Tibial nerve (tissue), 4 donors: Measurements from ENCODE around the gene MYRIP. TPM values are rescaled to one million over a fixed set of nuclear protein-coding genes. Genes with fewer than 3 reads are reported as not detected.

Experiments used
- DNase-seq, 2 donors: peaks; one replicate each; pipeline ENCODE4 v3.0.0-alpha.2; 2019; ENCODE audit warnings: low spot score in 2 of 2
- H3K27ac ChIP-seq, 4 donors: fragments of 200-600 bp; sonication (generic) in 3 of 4; one replicate each; pipeline ENCODE4 v1.5.1; 2017 to 2019; ENCODE audit warnings: mild to moderate bottlenecking in 1 of 4
- H3K27me3 ChIP-seq, 2 donors: fragments of 200-600 bp; sonication (generic) in 1 of 2; one replicate each; pipeline versions ENCODE4 v1.5.1 to v1.6.0; 2017 to 2019
- H3K36me3 ChIP-seq, 3 donors: fragments of 200-600 bp; sonication (generic); one replicate each; pipeline ENCODE4 v1.5.1; 2018 to 2019
- H3K4me1 ChIP-seq, 4 donors: fragments of 200-600 bp; sonication (generic) in 3 of 4; one replicate each; pipeline ENCODE4 v1.5.1; 2017 to 2019
- H3K4me3 ChIP-seq, 4 donors: fragments of 200-600 bp; sonication (generic) in 3 of 4; one replicate each; pipeline ENCODE4 v1.5.1; 2017 to 2019; ENCODE audit warnings: mild to moderate bottlenecking in 1 of 4, moderate library complexity in 1 of 4
- H3K9me3 ChIP-seq, 4 donors: fragments of 200-600 bp; sonication (generic) in 3 of 4; one replicate each; pipeline ENCODE4 v1.5.1; 2017 to 2019
- CTCF ChIP-seq, 5 experiments: fragments of 200-600 bp in 3 of 5; fragments of 450-650 bp in 2 of 5; sonication (generic) in 3 of 5; IDR thresholded peaks; one replicate each; pipeline ENCODE4 v1.5.1; 2016 to 2019; ENCODE audit warnings: antibody characterized with exemption in 5 of 5, mild to moderate bottlenecking in 3 of 5, moderate library complexity in 2 of 5
- EP300 ChIP-seq, 2 donors: sonication (generic); formaldehyde crosslinking; IDR thresholded peaks; one replicate each; pipeline ENCODE4 v1.6.1; 2017; ENCODE audit warnings: antibody characterized with exemption in 2 of 2, mild to moderate bottlenecking in 1 of 2
- POLR2A ChIP-seq, 2 donors: fragments of 450-650 bp; IDR thresholded peaks; one replicate each; pipeline ENCODE4 v1.6.1; 2017; ENCODE audit warnings: antibody characterized with exemption in 2 of 2, mild to moderate bottlenecking in 2 of 2, moderate library complexity in 2 of 2
- WGBS, 2 donors: methylation state at CpG; one replicate each; pipeline ENCODE4 v1.1.5; 2018; 5-methylcytosine and 5-hydroxymethylcytosine counted together
- total RNA-seq, 4 donors: library from RNA; depleted of rRNA; stranded (reverse); fragments of >200 nt; gene quantifications; one replicate each; pipeline ENCODE4 v1.1.0, GENCODE V29; 2016

The MYRIP gene
- total RNA-seq, 4 donors from 2014 or later = 2.9 to 12.0 (median 9.9) TPM

DNA sequence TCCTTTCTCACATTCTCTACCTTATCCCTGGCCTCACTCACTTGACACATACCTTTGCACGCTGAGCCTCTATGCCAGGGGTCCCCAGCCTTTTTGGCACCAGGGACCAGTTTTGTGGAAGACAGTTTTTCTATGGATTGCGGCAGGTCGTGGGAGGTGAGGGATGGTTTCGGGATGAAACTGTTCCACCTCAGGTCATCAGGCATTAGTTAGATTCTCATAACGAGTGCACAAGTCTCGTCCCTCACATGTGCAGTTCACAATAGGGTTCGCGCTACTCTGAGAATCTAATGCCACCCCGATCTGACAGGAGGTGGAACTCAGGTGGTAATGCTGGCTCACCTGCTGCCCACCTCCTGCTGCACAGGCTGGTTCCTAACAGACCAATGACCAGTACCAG, 387.6 kb downstream of the MYRIP start:
- H3K9me3 ChIP-seq = no peaks in the 10 kb centered on the region
- no peak for DNase-seq
- H3K27ac ChIP-seq = no peak overlapping the region
- 89 to 91% methylated on average over 9 of the region's 9 CpGs for WGBS, 2 donors
- no peaks in the 10 kb centered on the region for H3K27me3 ChIP-seq
- no peaks in the 10 kb centered on the region for H3K4me1 ChIP-seq
- H3K4me3 ChIP-seq = no peak overlapping the region
- H3K36me3 ChIP-seq = no peaks in the 10 kb centered on the region
- no peak for TF ChIP-seq EP300 (IDR thresholded peaks at IDR 0.05)
- TF ChIP-seq CTCF (IDR thresholded peaks at IDR 0.05) = no peak
- TF ChIP-seq POLR2A (IDR thresholded peaks at IDR 0.05) = no peak

- Histone ChIP-seq H3K36me3 (no peaks in the 10 kb centered on the region), H3K4me3 (no peak overlapping the region), H3K9me3 (no peaks in the 10 kb centered on the region), H3K4me1 (no peaks in the 10 kb centered on the region), H3K27ac (no peak overlapping the region), H3K27me3 (no peaks in the 10 kb centered on the region)
- WGBS, 2 donors = 83 to 92% methylated on average over 6 of the region's 6 CpGs
- no peak for DNase-seq
- TF ChIP-seq POLR2A (IDR thresholded peaks at IDR 0.05) (no peak), CTCF (IDR thresholded peaks at IDR 0.05) (no peak), EP300 (IDR thresholded peaks at IDR 0.05) (no peak)
These were observed 391.4 kb downstream of the MYRIP start for GRCh38 chr3:40200692-40201316.

- Histone ChIP-seq H3K4me3 (no peak overlapping the region), H3K27ac (no peak overlapping the region), H3K27me3 (no peaks in the 10 kb centered on the region), H3K9me3 (no peaks in the 10 kb centered on the region), H3K4me1 (no peaks in the 10 kb centered on the region), H3K36me3 (no peaks in the 10 kb centered on the region)
- WGBS, 2 donors = 51 to 60% methylated on average over 3 of the region's 3 CpGs
- TF ChIP-seq EP300 (IDR thresholded peaks at IDR 0.05) (no peak), CTCF (IDR thresholded peaks at IDR 0.05) (no peak), POLR2A (IDR thresholded peaks at IDR 0.05) (no peak)
- DNase-seq = no peak
These were observed 392.4 kb downstream of the MYRIP start for GRCh38 chr3:40201770-40202169.

DNA sequence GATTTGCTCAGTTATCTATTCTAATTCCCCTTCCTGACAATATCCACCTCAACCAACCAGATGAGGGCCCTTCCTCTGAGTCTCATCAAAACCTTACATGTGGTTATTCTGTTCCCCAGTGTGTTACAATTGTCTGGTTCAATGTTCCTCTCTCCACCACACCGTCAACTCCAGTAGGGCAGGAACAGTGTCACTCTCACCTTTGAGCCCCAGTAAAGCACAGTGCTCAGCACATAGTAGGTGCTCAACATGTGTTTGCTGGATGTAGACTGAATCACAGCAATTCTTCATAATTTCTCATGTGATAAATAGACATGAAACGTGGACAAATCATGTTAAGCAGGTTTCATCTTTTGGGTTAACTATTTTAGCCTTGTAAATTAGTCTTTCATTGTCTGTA, 397.1 kb downstream of the MYRIP start:
- H3K27ac ChIP-seq = no peak overlapping the region
- H3K36me3 ChIP-seq = no peaks in the 10 kb centered on the region
- no peak for DNase-seq
- H3K4me1 ChIP-seq = no peaks in the 10 kb centered on the region
- H3K4me3 ChIP-seq = no peak overlapping the region
- no peaks in the 10 kb centered on the region for H3K9me3 ChIP-seq
- 83 to 95% methylated on average over 2 of the region's 2 CpGs for WGBS, 2 donors
- no peaks in the 10 kb centered on the region for H3K27me3 ChIP-seq
- TF ChIP-seq EP300 (IDR thresholded peaks at IDR 0.05) (no peak), CTCF (IDR thresholded peaks at IDR 0.05) (no peak), POLR2A (IDR thresholded peaks at IDR 0.05) (no peak)

DNA sequence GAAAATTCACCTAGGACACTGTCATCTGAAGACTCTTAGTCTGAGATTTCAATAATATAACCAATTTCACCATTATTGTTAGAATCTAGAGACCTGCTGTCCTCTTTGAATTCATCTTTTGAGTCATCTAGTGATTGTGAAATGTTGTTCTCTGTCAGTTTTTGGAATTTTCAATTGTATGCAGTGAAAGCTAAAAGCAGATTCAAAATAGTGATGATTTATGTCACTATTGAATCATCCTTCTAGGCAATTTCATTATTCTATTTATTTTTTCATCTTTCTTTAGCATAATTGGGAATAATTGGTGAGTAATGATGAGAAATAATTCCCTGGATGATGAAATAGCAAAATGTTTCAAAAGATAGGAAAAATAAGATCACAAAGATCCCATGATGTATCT, 398.4 kb downstream of the MYRIP start:
- Histone ChIP-seq H3K9me3 (no peaks in the 10 kb centered on the region), H3K4me3 (no peak overlapping the region), H3K27ac (no peak overlapping the region), H3K27me3 (no peaks in the 10 kb centered on the region), H3K36me3 (no peaks in the 10 kb centered on the region), H3K4me1 (no peaks in the 10 kb centered on the region)
- TF ChIP-seq CTCF (IDR thresholded peaks at IDR 0.05) = no peak
- TF ChIP-seq POLR2A (IDR thresholded peaks at IDR 0.05) = no peak
- TF ChIP-seq EP300 (IDR thresholded peaks at IDR 0.05) = no peak
- no peak for DNase-seq
